ENCODE results near the gene VPS37C. TPM values are rescaled to one million over a fixed set of nuclear protein-coding genes. Genes with fewer than 3 reads are reported as not detected.
"Not testable (repeated sequence)": the region's sequence is repeated elsewhere in the genome, so short reads cannot be mapped to it uniquely, and the experiment has no call there.

Gene VPS37C
- total and polyA plus RNA-seq, 2 donors, result 8.6 to 23.5 TPM

DNA sequence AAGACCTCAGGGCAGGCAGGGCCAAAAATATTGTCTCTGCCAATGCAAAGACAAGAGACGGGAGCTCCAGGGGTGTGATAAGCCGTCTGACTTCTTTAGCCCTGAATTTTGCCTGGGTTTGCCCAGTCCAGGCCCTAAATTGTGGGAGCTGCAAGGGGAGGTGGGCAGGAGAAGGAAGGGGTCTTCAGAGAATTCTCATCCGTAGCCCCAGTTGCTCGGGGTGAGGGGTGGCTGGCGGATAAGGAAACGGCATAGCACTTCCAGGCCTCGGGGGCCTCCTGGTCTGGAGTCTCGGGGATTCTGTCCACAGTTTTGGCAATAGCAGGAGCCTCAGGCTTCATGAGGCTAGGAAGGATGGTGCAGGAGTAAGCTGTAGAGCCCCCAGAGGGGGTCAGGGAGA is 51.6 kb downstream of the VPS37C start:
- Histone ChIP-seq H3K36me3 (ENCODE audit: insufficient read depth) (no peaks in the 10 kb centered on the region), H3K4me1 (ENCODE audit: insufficient read depth) (no peaks in the 10 kb centered on the region), H3K4me3 (ENCODE audit: low read depth, low read length) (no peak overlapping the region), H3K27ac (ENCODE audit: low read depth) (no peak overlapping the region)
- WGBS, result 69% methylated on average over 8 of the region's 8 CpGs
- DNase-seq (ENCODE audit: extremely low spot score), result no peak

DNA sequence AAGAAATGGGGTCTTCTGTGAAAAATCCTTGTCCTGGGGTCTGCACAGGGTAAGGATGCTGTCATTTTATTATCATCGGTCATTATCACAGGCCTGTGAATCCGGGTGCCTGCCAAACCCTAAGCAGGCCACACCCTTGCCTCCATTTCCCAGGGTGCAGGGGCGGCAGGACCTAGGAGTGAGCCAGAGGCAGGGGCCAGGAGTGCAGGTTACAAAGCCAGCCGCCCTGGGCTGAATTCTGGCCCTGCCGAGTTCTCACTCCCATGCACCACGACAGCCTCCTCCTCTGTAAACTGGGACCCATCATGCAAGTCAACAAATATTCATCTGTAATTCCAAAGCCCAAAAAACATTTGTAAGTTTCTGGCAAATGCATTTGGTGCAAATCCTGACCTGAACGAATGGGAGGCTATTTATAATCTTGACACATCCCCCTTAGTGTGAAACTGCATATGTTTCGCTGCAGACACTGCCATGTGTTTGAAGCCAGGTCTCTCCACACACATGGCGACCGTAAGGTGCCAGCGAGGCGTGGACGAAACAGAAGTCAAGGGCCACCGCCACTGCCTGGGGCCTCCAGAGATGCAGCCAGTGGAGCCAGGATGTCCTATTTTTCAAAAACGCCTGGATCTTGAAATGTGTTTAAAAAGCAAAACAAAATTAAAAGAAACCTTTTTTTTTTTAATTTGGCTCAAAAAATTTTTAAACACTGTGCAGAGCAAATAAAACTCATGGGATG is 52.2 kb downstream of the VPS37C start:
- 83% methylated on average over 15 of the region's 15 CpGs for WGBS
- H3K4me3 ChIP-seq (ENCODE audit: low read depth, low read length), result no peak overlapping the region
- no peaks in the 10 kb centered on the region for H3K4me1 ChIP-seq (ENCODE audit: insufficient read depth)
- DNase-seq (ENCODE audit: extremely low spot score), result no peak
- H3K27ac ChIP-seq (ENCODE audit: low read depth), result no peak overlapping the region
- no peaks in the 10 kb centered on the region for H3K36me3 ChIP-seq (ENCODE audit: insufficient read depth)

DNA sequence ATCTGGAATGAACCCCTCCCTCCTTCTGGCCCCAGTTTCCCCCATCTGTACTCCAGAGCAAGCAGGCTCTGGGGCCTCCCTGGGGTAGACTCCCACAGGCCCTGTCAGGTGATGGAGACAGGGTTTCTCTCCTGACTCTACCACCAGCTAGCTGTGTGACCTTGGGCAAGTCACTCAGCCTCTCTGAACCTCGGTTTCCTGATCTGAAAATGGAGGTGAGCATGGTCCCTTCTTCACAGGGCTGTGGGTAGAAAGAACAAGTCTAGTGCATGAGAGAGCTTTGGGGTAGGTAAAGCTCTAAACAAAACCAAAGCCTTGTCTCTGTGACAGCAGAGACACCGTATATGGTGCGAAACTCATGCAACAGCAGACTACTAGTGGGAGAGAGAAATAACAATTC is 53.3 kb downstream of the VPS37C start:
- Histone ChIP-seq H3K4me3 (ENCODE audit: low read depth, low read length) (no peak overlapping the region), H3K27ac (ENCODE audit: low read depth) (no peak overlapping the region), H3K4me1 (ENCODE audit: insufficient read depth) (no peaks in the 10 kb centered on the region), H3K36me3 (ENCODE audit: insufficient read depth) (no peaks in the 10 kb centered on the region)
- WGBS, result 88% methylated on average over 3 of the region's 3 CpGs
- DNase-seq (ENCODE audit: extremely low spot score), result no peak

DNA sequence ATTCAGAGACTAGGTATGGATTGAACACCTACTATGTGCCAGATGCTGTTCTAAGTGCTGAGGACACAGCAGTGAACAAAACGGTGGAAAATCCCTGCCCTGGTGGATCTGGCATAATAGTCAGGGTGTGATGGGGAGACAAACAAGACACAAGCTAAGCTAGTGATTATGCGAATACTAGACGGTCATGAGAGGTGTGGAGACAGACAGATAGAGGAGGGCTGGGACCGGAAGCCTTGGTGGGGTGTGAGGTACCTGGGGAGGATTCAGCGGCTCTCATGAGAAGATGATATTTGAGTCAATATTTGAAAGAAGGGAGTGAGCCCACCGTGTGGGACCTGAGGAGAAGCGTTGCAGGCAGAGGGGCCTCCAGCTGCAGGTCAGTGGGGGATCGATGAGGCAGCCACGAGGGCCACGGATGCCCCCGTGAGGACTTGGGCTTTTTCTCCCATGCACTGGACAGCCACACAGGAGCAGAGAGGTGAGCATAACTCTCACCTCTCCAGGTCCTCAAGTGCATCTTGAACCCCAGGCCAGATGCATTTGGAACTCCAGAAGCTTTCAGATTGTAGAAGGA is 54.2 kb downstream of the VPS37C start:
- 84% methylated on average over 11 of the region's 11 CpGs for WGBS
- H3K4me1 ChIP-seq (ENCODE audit: insufficient read depth), result no peaks in the 10 kb centered on the region

DNA sequence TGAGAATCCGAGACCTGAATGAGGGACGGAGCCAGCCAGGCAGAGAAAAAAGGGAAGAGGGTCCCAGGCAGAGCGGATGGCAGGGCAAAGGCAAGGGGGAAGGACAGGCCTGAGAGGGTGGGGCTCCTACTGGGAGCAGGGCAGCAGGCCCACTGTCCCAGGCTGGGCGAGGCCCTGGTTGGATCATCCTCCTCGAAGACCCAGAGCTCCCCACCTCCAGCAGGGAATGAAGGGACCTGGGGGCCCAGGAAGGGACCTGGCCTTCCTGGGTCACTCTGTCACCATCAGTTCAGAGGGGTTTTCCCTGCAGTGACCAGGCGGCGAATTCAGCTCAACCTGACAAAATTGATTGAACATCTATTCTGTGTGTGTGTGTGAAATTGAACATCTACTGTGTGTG is 54.9 kb downstream of the VPS37C start:
- Histone ChIP-seq H3K4me3 (ENCODE audit: low read depth, low read length) (no peak overlapping the region), H3K27ac (ENCODE audit: low read depth) (no peak overlapping the region), H3K4me1 (ENCODE audit: insufficient read depth) (no peaks in the 10 kb centered on the region), H3K36me3 (ENCODE audit: insufficient read depth) (no peaks in the 10 kb centered on the region)
- WGBS, result 78% methylated on average over 7 of the region's 7 CpGs
- no peak for DNase-seq (ENCODE audit: extremely low spot score)

More for the DNA sequence above, 54.2 kb downstream of the VPS37C start:
- Histone ChIP-seq H3K4me3 (ENCODE audit: low read depth, low read length) (no peak overlapping the region), H3K36me3 (ENCODE audit: insufficient read depth) (no peaks in the 10 kb centered on the region), H3K27ac (ENCODE audit: low read depth) (no peak overlapping the region)
- DNase-seq (ENCODE audit: extremely low spot score), result no peak

DNA sequence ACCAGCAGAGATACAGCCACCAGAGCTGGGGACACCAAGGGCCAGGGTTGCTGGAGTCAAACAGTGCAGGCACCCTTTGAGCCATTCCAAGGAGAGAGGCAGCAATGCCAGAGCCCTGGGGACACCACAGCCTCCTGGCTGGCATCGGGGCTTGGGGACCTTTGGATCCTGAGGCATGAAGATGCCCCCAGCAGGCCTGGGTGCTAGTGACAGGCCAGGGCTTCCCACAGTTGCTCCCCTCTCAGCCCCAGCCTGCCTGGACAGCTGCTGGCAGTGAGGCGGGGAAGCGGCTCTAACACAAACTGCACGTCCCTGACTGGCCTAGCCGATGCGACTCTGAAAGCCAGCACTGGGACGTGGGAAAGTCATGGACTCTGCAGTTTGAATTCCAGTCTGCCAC is 56.3 kb downstream of the VPS37C start:
- WGBS, result 90% methylated on average over 7 of the region's 7 CpGs
- no peak overlapping the region for H3K4me3 ChIP-seq (ENCODE audit: low read depth, low read length)
- no peaks in the 10 kb centered on the region for H3K4me1 ChIP-seq (ENCODE audit: insufficient read depth)
- no peaks in the 10 kb centered on the region for H3K36me3 ChIP-seq (ENCODE audit: insufficient read depth)
- DNase-seq (ENCODE audit: extremely low spot score), result no peak
- H3K27ac ChIP-seq (ENCODE audit: low read depth), result no peak overlapping the region

DNA sequence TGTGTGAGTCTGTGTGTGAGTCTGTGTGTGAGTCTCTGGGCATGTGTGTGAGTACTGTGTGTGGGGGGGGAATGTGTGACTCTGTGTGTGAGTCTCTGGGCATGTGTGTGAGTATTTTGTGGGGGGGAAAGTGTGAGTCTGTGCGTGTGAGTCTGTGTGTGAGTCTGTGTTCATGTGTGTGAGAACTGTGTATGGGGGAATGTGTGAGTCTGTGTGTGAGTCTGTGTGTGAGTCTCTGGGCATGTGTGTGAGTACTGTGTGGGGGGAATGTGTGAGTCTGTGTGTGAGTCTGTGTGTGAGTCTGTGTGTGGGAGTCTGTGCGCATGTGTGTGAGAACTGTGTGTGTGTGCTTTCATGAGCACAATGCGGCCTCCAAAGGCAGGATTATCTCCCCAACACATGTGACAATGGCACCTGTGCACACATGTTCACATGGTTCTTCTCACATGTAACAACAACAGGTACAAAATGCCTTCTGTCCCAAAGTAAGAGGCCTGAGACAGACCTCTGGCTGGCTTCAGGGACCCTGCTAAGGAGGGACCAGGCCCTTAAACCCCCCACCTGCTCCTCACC is 57.3 kb downstream of the VPS37C start:
- Histone ChIP-seq H3K4me1 (ENCODE audit: insufficient read depth) (no peaks in the 10 kb centered on the region), H3K4me3 (ENCODE audit: low read depth, low read length) (no peak overlapping the region), H3K27ac (ENCODE audit: low read depth) (no peak overlapping the region), H3K36me3 (ENCODE audit: insufficient read depth) (no peaks in the 10 kb centered on the region)
- WGBS, result 76% methylated on average over 3 of the region's 3 CpGs
- no peak for DNase-seq (ENCODE audit: extremely low spot score)

DNA sequence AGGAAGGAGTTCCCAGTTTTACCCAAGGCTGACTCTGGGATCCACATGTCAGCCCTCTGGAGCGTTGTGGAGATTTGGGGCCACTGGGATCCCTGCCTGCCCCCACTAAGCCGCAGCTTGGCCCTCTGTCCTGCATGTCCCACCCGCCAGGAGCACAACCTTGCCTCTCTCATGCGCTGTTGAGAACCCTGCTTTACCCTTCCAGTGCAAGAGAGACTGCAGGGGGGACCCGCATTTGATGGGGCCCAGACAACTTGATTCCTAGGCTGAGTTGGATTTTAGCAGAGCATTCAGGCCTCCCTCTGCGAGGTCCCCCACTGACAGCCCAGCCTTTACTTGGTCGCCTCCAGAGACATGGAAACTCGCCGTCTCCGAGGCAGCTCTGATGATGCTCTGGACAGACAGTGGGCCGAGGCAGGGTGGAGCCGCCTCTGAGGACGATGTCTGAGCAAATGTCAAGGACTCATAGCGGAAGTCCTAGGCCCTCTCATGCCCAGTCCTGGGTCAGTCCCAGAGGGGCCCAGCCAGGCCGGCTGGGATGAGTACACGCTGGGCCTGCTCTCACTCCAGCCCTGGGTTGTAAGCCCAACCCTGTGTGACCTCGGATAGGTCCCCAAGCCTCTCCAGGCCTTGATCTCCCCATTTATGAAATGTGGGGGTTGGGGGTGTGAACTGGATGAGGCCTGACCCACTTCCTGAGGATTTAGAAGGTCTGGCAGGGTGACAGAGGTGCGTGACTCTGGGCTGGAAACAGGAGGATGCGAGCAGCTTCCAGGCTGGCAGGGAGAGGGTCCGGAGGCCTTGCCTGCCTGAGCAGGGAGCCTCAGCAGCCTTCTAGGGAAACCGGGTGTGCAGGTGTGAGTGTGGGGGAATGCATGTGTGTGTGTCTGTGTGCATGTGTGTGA is 58.3 kb downstream of the VPS37C start:
- WGBS, result 74% methylated on average over 21 of the region's 21 CpGs
- Histone ChIP-seq H3K36me3 (ENCODE audit: insufficient read depth) (no peaks in the 10 kb centered on the region), H3K4me3 (ENCODE audit: low read depth, low read length) (peak overlapping the region; percentile 23), H3K4me1 (ENCODE audit: insufficient read depth) (no peaks in the 10 kb centered on the region), H3K27ac (ENCODE audit: low read depth) (no peak overlapping the region)
- no peak for DNase-seq (ENCODE audit: extremely low spot score)

DNA sequence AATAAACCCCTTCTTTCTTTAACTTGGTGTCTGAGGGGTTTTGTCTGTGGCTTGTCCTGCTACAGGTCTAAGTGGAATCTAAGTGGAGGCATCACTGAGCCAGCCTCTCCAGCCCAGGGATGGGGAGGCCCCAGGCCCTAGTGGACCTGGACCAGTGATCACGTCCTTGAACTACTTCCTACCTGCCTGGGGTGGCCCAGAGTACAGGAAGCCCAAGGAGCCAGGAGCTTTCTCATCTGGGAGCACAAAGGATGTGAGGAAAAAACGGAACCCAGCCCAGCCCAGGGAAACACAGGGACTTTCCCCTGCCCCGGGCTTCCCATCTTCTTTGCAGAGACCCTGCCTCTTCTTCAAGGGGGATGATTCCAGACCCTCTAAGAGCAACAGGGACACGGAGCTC is 62.4 kb downstream of the VPS37C start:
- Histone ChIP-seq H3K4me3 (ENCODE audit: low read depth, low read length) (no peak overlapping the region), H3K4me1 (ENCODE audit: insufficient read depth) (no peaks in the 10 kb centered on the region), H3K27ac (ENCODE audit: low read depth) (no peak overlapping the region), H3K36me3 (ENCODE audit: insufficient read depth) (no peaks in the 10 kb centered on the region)
- 81% methylated on average over 4 of the region's 4 CpGs for WGBS
- no peak for DNase-seq (ENCODE audit: extremely low spot score)

DNA sequence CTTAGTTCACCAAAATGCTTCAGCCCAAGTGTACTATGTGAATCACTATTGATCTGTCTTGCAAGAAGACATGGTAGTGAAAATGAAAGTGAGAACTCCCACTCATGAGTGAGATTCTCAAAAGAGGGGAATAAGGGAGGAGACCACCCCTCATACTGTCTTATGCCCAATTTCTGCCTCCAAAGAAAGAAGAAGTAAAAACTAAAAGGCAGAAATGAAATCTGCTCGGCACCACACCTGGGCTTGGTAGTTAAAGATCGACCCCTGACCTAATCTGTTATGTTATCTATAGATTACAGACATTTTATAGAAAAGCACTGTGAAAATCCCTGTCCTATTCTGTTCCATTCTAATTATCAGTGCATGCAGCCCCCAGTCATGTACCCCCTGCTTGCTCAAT is 63.0 kb downstream of the VPS37C start:
- WGBS, result 58% methylated on average over 2 of the region's 2 CpGs
- DNase-seq (ENCODE audit: extremely low spot score); H3K27ac ChIP-seq (ENCODE audit: low read depth); H3K4me1 ChIP-seq (ENCODE audit: insufficient read depth); H3K4me3 ChIP-seq (ENCODE audit: low read depth, low read length); H3K36me3 ChIP-seq (ENCODE audit: insufficient read depth): not testable (repeated sequence)

DNA sequence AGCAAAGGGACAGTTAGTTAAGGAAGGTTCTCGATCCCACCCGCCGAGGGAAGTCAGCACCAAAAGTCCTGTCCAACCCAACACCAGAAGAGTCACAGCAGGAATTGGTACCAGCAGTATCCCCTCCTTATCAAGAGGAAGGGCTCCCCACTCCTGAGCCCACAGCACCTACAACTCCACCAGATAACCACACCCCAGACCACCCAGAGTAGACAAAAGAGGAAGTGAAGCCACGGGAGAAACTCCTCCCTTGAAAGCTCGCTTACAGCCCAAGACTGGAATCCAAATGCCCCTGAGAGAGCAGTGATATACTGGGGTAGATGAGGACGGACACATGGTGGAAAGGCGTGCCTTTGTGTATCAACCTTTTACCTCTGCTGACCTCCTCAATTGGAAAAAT is 66.2 kb downstream of the VPS37C start:
- no peak overlapping the region for H3K27ac ChIP-seq (ENCODE audit: low read depth)
- H3K36me3 ChIP-seq (ENCODE audit: insufficient read depth), result no peaks in the 10 kb centered on the region
- WGBS, result 78% methylated on average over 7 of the region's 7 CpGs
- no peak for DNase-seq (ENCODE audit: extremely low spot score)
- no peaks in the 10 kb centered on the region for H3K4me1 ChIP-seq (ENCODE audit: insufficient read depth)
- no peak overlapping the region for H3K4me3 ChIP-seq (ENCODE audit: low read depth, low read length)

DNA sequence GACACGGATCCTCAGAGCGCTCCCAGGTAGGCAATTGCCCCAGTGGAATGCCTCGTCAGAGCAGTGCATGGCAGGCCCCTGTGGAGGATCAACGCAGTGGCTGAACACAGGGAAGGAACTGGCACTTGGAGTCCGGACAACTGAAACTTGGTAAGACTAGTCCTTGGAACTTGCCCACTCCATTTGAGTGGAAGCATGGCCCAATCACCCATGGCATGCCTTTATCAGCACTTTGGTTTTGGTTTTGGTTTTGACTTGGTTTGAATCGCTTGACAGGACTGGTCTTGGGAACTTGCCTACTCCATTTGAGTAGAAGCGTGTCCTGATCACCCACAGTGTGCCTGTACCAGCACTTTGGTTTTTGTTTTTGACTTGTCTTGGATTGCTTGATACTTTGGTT is 67.1 kb downstream of the VPS37C start:
- WGBS, result 96% methylated on average over 7 of the region's 7 CpGs
- H3K36me3 ChIP-seq (ENCODE audit: insufficient read depth); H3K4me1 ChIP-seq (ENCODE audit: insufficient read depth); DNase-seq (ENCODE audit: extremely low spot score); H3K4me3 ChIP-seq (ENCODE audit: low read depth, low read length); H3K27ac ChIP-seq (ENCODE audit: low read depth): not testable (repeated sequence)

DNA sequence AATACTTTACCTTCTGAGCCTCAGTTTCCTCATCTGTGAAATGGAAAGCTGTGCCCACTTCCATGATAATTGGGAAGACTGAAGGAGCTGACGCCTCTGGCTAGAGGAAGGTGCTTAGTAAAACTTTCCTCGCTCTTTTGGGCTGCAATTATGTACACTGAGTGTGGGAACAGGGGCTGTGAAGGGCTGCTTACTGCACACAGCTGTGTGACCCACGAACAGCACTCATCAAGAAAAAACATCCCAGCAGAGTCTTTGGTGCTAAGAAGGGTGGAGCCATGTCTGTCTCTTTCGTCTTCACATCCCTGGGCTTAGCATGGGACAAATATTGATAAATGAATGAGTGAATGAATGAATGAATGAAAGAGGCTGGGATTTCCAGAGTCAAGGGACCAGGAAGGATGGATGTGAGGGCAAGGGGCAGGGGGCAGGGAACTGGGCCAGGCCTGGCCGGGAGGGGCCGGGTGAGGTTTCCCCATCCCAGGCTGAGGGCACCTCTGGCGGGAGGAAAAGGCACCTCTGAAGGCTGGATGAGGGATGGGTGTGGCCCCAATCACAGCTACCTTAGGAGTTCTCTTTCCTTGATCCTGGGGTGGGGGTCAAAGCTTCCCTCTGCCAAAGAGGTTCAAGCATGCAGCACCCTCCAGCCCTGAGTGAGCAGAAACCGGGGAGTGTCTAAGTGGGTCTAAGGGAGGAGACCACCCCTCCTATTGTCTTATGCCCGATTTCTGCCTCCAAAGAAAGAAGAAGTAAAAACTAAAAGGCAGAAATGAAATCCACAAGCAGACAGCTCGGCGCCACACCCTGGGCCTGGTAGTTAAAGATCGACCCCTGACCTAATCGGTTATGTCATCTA is 68.1 kb downstream of the VPS37C start:
- WGBS, result 90% methylated on average over 13 of the region's 13 CpGs
- Histone ChIP-seq H3K36me3 (ENCODE audit: insufficient read depth) (no peaks in the 10 kb centered on the region), H3K4me3 (ENCODE audit: low read depth, low read length) (no peak overlapping the region), H3K4me1 (ENCODE audit: insufficient read depth) (no peaks in the 10 kb centered on the region), H3K27ac (ENCODE audit: low read depth) (no peak overlapping the region)
- no peak for DNase-seq (ENCODE audit: extremely low spot score)

All from urinary bladder (tissue), 4 donors.